NCI-H2171 (cell line): ENCODE measurements around the gene RGPD4.

ENCODE experiments used
- DNase-seq: peaks from one replicate; lab custom pipeline; 2025; lab: John Stamatoyannopoulos, UW

RGPD4 gene

GRCh38 chr2:107927034-107927534, 100.4 kb downstream of the RGPD4 start:
- no peak for DNase-seq

- DNase-seq = no peak
These were observed 104.7 kb downstream of the RGPD4 start for GRCh38 chr2:107931412-107931811.

GRCh38 chr2:107932488-107932887, 105.8 kb downstream of the RGPD4 start:
- peak; percentile 3 for DNase-seq

DNA sequence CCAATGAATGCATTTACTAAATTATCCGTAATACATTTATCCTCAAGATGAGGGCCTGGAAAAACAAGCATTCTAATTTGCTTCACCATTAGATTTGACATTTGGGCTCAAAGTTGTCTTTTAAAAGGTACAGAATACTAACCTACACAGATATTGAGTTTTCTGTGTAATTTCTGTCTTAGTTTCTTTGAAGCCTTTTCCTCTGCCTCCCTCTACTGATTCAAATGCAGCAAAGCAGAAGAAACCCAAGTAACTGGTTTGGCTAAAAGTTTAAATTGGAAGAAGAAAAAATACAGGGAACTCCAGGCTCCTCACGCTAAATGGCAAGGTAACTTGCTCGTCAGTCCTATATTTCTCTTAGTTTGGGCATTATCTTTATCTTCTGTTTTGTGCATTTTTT, 106.3 kb downstream of the RGPD4 start:
- DNase-seq = peak; percentile 15

- DNase-seq = no peak
These were observed 110.0 kb downstream of the RGPD4 start for GRCh38 chr2:107936433-107937359.
